ENCODE measurements around the gene AFF2. TPM values are rescaled to one million over a fixed set of nuclear protein-coding genes. Genes with fewer than 3 reads are reported as not detected.

AFF2 gene
- total and polyA plus RNA-seq, 2 donors (not counting 3 experiments of a cell fraction or from before 2014, with no cell fraction given), result 0.03 to 0.07 TPM

DNA sequence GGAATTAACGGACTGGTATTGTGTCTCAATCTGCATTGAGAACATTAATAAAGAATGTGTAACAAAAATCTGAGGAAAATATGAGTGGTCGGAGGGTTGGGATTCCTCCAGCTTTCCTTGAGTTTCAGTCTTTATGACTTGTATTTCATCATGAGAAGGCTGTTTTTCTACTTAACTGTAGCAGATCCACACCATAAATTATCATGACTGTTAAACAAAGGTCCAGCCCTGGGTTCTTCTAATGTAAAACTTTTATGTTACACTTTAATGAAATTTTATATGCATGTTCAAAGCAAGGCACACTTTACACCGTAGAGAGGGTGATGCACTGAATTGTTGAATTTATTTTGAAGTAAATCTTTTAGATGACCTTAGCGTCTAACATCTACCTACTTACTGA, 7.0 kb downstream of the AFF2 start:
- CTCF ChIA-PET, result no interaction called here
- H3K9me1 ChIP-seq (replicated peaks; ENCODE audit: control insufficient read depth, extremely low read depth, insufficient read depth, low read length), result no peaks in the 10 kb centered on the region
- TF ChIP-seq POLR2AphosphoS5 (IDR thresholded peaks at IDR 0.05; ENCODE audit: insufficient read depth, low read depth, low read length) (no peak), EZH2 (IDR thresholded peaks at IDR 0.05; ENCODE audit: borderline replicate concordance, low read depth, low read length, severe bottlenecking) (no peak), JUN (IDR thresholded peaks at IDR 0.05; ENCODE audit: borderline replicate concordance, insufficient read depth, insufficient read length, low read depth) (no peak), FOS (IDR thresholded peaks at IDR 0.05; ENCODE audit: borderline replicate concordance, insufficient read depth, low read length) (no peak), MYC (IDR thresholded peaks at IDR 0.05; ENCODE audit: low read depth, low read length) (no peak), GATA2 (IDR thresholded peaks at IDR 0.05; ENCODE audit: insufficient read depth, insufficient read length, low read depth, low read length) (no peak), POLR2A (IDR thresholded peaks at IDR 0.05; ENCODE audit: low read depth, low read length) (no peak)
- TF ChIP-seq, protein P1, sequence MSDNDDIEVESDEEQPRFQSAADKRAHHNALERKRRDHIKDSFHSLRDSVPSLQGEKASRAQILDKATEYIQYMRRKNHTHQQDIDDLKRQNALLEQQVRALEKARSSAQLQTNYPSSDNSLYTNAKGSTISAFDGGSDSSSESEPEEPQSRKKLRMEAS (IDR thresholded peaks at IDR 0.05; ENCODE audit: insufficient read depth, insufficient read length), result no peak
- TF ChIP-seq, protein P2, sequence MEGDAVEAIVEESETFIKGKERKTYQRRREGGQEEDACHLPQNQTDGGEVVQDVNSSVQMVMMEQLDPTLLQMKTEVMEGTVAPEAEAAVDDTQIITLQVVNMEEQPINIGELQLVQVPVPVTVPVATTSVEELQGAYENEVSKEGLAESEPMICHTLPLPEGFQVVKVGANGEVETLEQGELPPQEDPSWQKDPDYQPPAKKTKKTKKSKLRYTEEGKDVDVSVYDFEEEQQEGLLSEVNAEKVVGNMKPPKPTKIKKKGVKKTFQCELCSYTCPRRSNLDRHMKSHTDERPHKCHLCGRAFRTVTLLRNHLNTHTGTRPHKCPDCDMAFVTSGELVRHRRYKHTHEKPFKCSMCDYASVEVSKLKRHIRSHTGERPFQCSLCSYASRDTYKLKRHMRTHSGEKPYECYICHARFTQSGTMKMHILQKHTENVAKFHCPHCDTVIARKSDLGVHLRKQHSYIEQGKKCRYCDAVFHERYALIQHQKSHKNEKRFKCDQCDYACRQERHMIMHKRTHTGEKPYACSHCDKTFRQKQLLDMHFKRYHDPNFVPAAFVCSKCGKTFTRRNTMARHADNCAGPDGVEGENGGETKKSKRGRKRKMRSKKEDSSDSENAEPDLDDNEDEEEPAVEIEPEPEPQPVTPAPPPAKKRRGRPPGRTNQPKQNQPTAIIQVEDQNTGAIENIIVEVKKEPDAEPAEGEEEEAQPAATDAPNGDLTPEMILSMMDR (IDR thresholded peaks at IDR 0.05; ENCODE audit: extremely low read depth in 1 of 2, insufficient read depth in 1 of 2, low read depth in 1 of 2, low read length in 2 of 2), result no peak
- intact Hi-C loops (cut with micrococcal nuclease), result loop anchor here (10.0 kb wide), 1 partner anchor 213 kb away; no protein-coding TSS in a partner anchor
- no peak overlapping the region for H3K9ac ChIP-seq (replicated peaks; ENCODE audit: extremely low read depth, insufficient read depth, low read length)
- dilution Hi-C loops (cut with MboI; ENCODE audit: extremely low pct_ligation_motif_present, low sequenced_read_pairs), result no loop called here
- H3K4me2 ChIP-seq (ENCODE audit: insufficient read depth, low read length), result no peak overlapping the region
- DNase-seq (ENCODE audit: low read depth, low spot score) (no peak), FAIRE-seq (no peak)
- no peak overlapping the region for H3K27ac ChIP-seq (ENCODE audit: insufficient read depth, low read depth, low read length)
- H3K27me3 ChIP-seq (ENCODE audit: control insufficient read depth in 2 of 2, insufficient read depth in 2 of 2, low read length in 2 of 2), result peaks cover 7 to 13% of the 10 kb centered on the region in 2 experiments
- no peaks in the 10 kb centered on the region for H3K4me1 ChIP-seq (ENCODE audit: control insufficient read depth, extremely low read depth, insufficient read depth, low read length)
- no TSS peak for BruUV-seq (replicated peaks)
- H3K36me3 ChIP-seq (ENCODE audit: control insufficient read depth in 2 of 2, extremely low read depth in 1 of 2, insufficient read depth in 2 of 2, low read length in 2 of 2), result no peaks in the 10 kb centered on the region
- H4K20me1 ChIP-seq (replicated peaks; ENCODE audit: control insufficient read depth, extremely low read depth, insufficient read depth, low read length), result no peaks in the 10 kb centered on the region
- H2AFZ ChIP-seq (ENCODE audit: low read depth, low read length), result no peak overlapping the region
- POLR2A ChIA-PET, result no interaction called here
- no peak overlapping the region for H3K4me3 ChIP-seq (replicated peaks in 1 of 3; ENCODE audit: insufficient read depth in 1 of 3, low read depth in 1 of 3, low read length in 3 of 3)
- no peaks in the 10 kb centered on the region for H3K9me3 ChIP-seq (replicated peaks; ENCODE audit: control insufficient read depth, insufficient read depth, low read length)
- no peaks in the 10 kb centered on the region for H3K79me2 ChIP-seq (ENCODE audit: control insufficient read depth, insufficient read depth, low read length)

Data from endothelial cell of umbilical vein (primary cell).